Measurements from ENCODE around the gene LRRC8E. TPM values are rescaled to one million over a fixed set of nuclear protein-coding genes. Genes with fewer than 3 reads are reported as not detected.

LRRC8E gene
- total RNA-seq, 5 donors from 2014 or later (not counting 1 experiment from before 2014, with no cell fraction given), result 0.06 TPM; not detected in 4

DNA sequence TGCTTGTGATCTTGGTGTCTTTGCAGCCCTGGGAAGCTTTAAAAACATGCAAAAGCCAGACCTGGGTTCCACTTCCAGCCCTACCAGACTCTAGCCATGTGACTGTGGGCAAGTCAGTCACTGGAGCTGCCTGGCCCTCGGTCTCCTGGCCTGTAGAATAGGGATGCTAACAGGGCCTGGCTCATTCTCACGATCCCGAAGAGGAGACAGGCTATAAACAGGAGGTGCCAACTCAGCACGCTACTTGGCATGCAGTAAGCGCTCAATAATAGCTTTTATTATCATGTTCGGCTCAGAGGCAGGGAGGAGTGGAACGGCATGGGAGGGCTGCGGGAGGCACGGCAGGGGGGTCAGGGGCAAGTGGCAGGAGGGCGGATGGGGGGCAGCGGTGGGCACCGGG, 35.9 kb downstream of the LRRC8E start:
- CTCF ChIA-PET, result interaction anchor here in 1 of 2 donors (0.6 to 0.7 kb wide), 3 partner anchors 15 to 727 kb away, joined by 3 to 8 read pairs (median 7); no protein-coding TSS in a partner anchor

DNA sequence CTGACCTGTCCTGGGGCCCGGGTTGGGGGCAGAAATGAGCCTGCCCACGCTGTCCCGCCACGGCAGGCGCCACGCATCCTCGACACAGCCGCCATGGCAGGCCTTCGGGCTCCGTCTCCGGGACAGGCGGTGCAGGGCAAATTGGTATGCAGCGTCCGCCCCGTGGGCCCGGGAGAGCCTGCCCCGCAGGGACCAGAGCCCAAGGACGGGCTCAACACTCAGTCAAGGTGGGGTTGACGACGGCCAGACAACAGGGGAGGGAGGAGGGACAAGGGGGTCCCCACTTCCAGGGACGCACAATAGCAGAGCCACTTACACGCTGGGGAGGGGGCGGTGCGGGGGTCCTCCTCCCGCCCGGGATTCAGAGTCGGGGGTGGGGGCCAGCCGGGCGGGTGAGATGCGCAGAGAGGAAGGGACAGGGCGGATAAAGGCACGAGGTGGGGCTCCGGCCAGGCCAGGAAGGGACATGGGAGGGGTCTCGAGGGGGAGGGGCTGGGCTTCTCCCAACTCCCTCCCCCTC, 36.4 kb downstream of the LRRC8E start:
- no peak for DNase-seq
- POLR2A ChIA-PET, result interaction anchor here in 1 of 2 donors (0.6 kb wide), 1 partner anchor 16 kb away, joined by 12 read pairs; no protein-coding TSS in a partner anchor

More for the DNA sequence above, 35.9 kb downstream of the LRRC8E start:
- Mint-ChIP-seq H3K27ac (no peak overlapping the region), H3K27me3 (peaks cover 4 to 6% of the 10 kb centered on the region in 2 donors), H3K36me3 (no peaks in the 10 kb centered on the region), H3K4me1 (peaks cover 23 to 43% (median 27%) of the 10 kb centered on the region in 3 donors), H3K4me3 (peak overlapping the region; percentile 34 to 74 (median 36)), H3K9me3 (no peaks in the 10 kb centered on the region)
- Histone ChIP-seq H3K36me3 (ENCODE audit: control insufficient read depth in 2 of 2, extremely low read depth in 1 of 2, insufficient read depth in 1 of 2, low read length in 1 of 2) (peaks cover 6 to 13% of the 10 kb centered on the region in 2 donors), H3K4me3 (ENCODE audit: control insufficient read depth in 1 of 2, extremely low read depth in 1 of 2, low read length in 1 of 2) (no peak overlapping the region), H3K27ac (ENCODE audit: low read length) (no peak overlapping the region), H3K9me3 (no peaks in the 10 kb centered on the region), H3K27me3 (replicated peaks in 1 of 2; ENCODE audit: control insufficient read depth in 2 of 2, extremely low read depth in 1 of 2, insufficient read depth in 2 of 2, low read length in 1 of 2) (peaks cover 0 to 6% of the 10 kb centered on the region in 2 experiments), H3K4me1 (ENCODE audit: control insufficient read depth in 1 of 2, extremely low read depth in 1 of 2, insufficient read depth in 2 of 2, low read length in 2 of 2) (peaks cover 10 to 43% of the 10 kb centered on the region in 2 experiments)
- POLR2A ChIA-PET, result interaction anchor here in 1 of 2 donors (0.6 kb wide), 1 partner anchor 17 kb away, joined by 12 read pairs; no protein-coding TSS in a partner anchor
- ATAC-seq (replicated peaks in 1 of 4), result no peak
- 89% methylated on average over 12 of the region's 12 CpGs for WGBS (ENCODE audit: insufficient coverage)
- DNase-seq, result no peak

DNA sequence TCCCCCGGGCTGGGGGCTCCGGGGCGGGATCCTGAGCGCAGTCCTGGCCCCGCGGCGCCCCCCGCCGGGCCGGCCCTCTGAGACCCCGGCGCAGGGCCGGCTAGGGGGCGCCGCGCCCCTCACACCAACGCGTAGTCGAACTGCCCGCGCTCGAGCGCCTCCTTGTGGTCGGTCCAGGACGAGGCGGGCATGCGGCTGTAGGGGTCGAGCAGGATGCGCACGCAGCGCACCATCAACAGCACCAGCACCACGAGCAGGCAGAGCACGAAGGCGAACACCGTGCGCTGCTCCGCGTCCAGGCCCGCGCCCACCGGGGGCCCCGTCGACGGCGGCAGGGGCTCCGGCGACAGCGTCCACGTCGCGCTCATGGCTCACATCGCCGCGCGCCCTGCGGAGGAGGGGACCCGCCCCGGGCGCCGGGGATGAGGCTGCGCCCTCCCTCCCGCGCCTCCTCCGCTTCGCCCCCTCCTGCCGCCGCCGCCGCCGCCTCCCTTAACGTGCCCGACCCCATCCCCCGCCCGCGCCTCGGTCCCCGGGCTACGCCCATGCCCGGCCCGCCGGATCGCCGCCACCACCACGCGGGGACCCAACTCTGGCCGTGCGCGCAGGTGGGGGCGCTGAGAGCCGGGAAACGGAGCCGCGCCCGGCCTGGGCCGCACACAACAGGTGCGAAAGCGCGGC, 37.0 kb downstream of the LRRC8E start:
- Histone ChIP-seq H3K27ac (ENCODE audit: low read length) (no peak overlapping the region), H3K27me3 (replicated peaks in 1 of 2; ENCODE audit: control insufficient read depth in 2 of 2, extremely low read depth in 1 of 2, insufficient read depth in 2 of 2, low read length in 1 of 2) (no peaks in the 10 kb centered on the region), H3K36me3 (ENCODE audit: control insufficient read depth in 2 of 2, extremely low read depth in 1 of 2, insufficient read depth in 1 of 2, low read length in 1 of 2) (peaks cover 6 to 13% of the 10 kb centered on the region in 2 donors), H3K9me3 (no peaks in the 10 kb centered on the region), H3K4me1 (ENCODE audit: control insufficient read depth in 1 of 2, extremely low read depth in 1 of 2, insufficient read depth in 2 of 2, low read length in 2 of 2) (peaks cover 9 to 40% of the 10 kb centered on the region in 2 experiments), H3K4me3 (ENCODE audit: control insufficient read depth in 1 of 2, extremely low read depth in 1 of 2, low read length in 1 of 2) (peak overlapping the region in 1 of 2 donors; percentile 51)
- CTCF ChIA-PET, result no interaction called here
- Mint-ChIP-seq H3K4me1 (peaks cover 14 to 39% (median 22%) of the 10 kb centered on the region in 3 donors), H3K4me3 (peak overlapping the region; percentile 74 to 85 (median 78)), H3K9me3 (no peaks in the 10 kb centered on the region), H3K27ac (peak overlapping the region in 1 of 2 donors; percentile 66), H3K36me3 (no peaks in the 10 kb centered on the region), H3K27me3 (no peaks in the 10 kb centered on the region)
- POLR2A ChIA-PET, result no interaction called here
- under 1% methylated on average over 93 of the region's 98 CpGs for WGBS (ENCODE audit: insufficient coverage)
- peak; percentile 49 to 88 (median 72) for DNase-seq
- ATAC-seq (replicated peaks in 1 of 4), result peak in 3 of 4 experiments; percentile 15 to 26 (median 20)

More for the DNA sequence above, 36.4 kb downstream of the LRRC8E start:
- peaks cover 11 to 43% of the 10 kb centered on the region in 2 experiments for H3K4me1 ChIP-seq (ENCODE audit: control insufficient read depth in 1 of 2, extremely low read depth in 1 of 2, insufficient read depth in 2 of 2, low read length in 2 of 2)
- no peak overlapping the region for H3K4me3 ChIP-seq (ENCODE audit: control insufficient read depth in 1 of 2, extremely low read depth in 1 of 2, low read length in 1 of 2)
- H3K36me3 ChIP-seq (ENCODE audit: control insufficient read depth in 2 of 2, extremely low read depth in 1 of 2, insufficient read depth in 1 of 2, low read length in 1 of 2), result peaks cover 6 to 13% of the 10 kb centered on the region in 2 donors
- Mint-ChIP-seq H3K36me3 (no peaks in the 10 kb centered on the region), H3K4me1 (peaks cover 20 to 41% (median 26%) of the 10 kb centered on the region in 3 donors), H3K27me3 (peaks cover 2 to 4% of the 10 kb centered on the region in 2 donors), H3K4me3 (peak overlapping the region in 1 of 3 donors; percentile 74), H3K9me3 (no peaks in the 10 kb centered on the region), H3K27ac (no peak overlapping the region)
- 81% methylated on average over 18 of the region's 34 CpGs for WGBS (ENCODE audit: insufficient coverage)
- no peak for ATAC-seq (replicated peaks in 1 of 4)
- peaks cover 0 to 2% of the 10 kb centered on the region in 2 experiments for H3K27me3 ChIP-seq (replicated peaks in 1 of 2; ENCODE audit: control insufficient read depth in 2 of 2, extremely low read depth in 1 of 2, insufficient read depth in 2 of 2, low read length in 1 of 2)
- CTCF ChIA-PET, result interaction anchor here in 1 of 2 donors (0.6 to 0.7 kb wide), 2 partner anchors 15 to 103 kb away, joined by 3 to 7 read pairs; no protein-coding TSS in a partner anchor
- no peak overlapping the region for H3K27ac ChIP-seq (ENCODE audit: low read length)
- no peaks in the 10 kb centered on the region for H3K9me3 ChIP-seq

DNA sequence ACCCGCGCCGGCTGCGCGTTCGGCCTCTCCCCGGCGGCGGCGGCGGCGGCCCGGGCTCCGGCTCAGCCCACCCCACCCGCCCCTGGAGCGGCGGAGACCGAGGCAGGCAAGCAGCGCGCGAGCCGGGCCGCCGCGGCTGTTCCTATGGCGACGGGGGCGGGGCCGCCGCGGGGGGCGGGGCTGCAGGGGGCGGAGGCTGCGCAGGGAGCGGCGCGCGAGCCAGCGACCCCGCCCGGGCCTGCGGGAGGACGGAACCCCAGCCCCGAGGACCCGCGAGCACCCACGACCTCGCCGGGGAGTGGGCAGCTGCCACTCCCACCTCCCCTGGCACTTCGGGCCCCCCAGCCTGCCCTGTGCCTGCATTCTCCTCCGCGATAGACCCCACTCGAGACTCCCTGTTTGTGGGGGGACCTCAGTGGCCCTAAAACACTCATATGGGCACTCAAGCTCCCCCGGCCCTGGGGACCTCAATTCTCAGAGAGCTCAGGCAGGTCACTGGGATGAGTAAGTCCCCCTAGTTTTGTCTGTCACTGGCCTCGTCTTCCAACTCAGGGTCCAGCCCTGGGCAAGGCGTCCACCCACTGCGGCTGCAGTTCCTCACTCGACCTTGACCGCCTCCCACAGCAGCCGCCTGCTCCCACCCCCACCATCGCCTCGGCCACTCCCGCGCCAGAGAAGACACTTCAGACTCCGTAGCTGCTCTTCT, 37.9 kb downstream of the LRRC8E start, which contains the start of gene CTXN1:
Gene CTXN1 (minus strand): TSS at position 115 of the 706 bp plus-strand sequence. CDS start 597 bp downstream, outside the sequence.
- Mint-ChIP-seq H3K4me3 (peak within 1 kb of the TSS; percentile 74 to 85 (median 78)), H3K27me3 (no peaks in the 10 kb centered on the region), H3K9me3 (no peaks in the 10 kb centered on the region), H3K36me3 (no peaks in the 10 kb centered on the region), H3K4me1 (peaks cover 7 to 35% (median 20%) of the 10 kb centered on the region in 3 donors), H3K27ac (peak within 1 kb of the TSS in 1 of 2 donors; percentile 66)
- CTCF ChIA-PET, result interaction anchor here in 1 of 2 donors (0.6 kb wide), 1 partner anchor 55 kb away, joined by 3 read pairs; no protein-coding TSS in a partner anchor
- Histone ChIP-seq H3K4me1 (ENCODE audit: control insufficient read depth in 1 of 2, extremely low read depth in 1 of 2, insufficient read depth in 2 of 2, low read length in 2 of 2) (peaks cover 5 to 36% of the 10 kb centered on the region in 2 experiments), H3K27me3 (replicated peaks in 1 of 2; ENCODE audit: control insufficient read depth in 2 of 2, extremely low read depth in 1 of 2, insufficient read depth in 2 of 2, low read length in 1 of 2) (no peaks in the 10 kb centered on the region), H3K27ac (ENCODE audit: low read length) (no peak within 1 kb of the TSS), H3K36me3 (ENCODE audit: control insufficient read depth in 2 of 2, extremely low read depth in 1 of 2, insufficient read depth in 1 of 2, low read length in 1 of 2) (peaks cover 10 to 20% of the 10 kb centered on the region in 2 donors), H3K9me3 (no peaks in the 10 kb centered on the region), H3K4me3 (ENCODE audit: control insufficient read depth in 1 of 2, extremely low read depth in 1 of 2, low read length in 1 of 2) (peak within 1 kb of the TSS; percentile 12 to 51)
- DNase-seq, result peak; percentile 48 to 83 (median 70)
- peak; percentile 65 to 70 (median 68) for ATAC-seq (replicated peaks in 1 of 4)
- 13% methylated on average over 58 of the region's 65 CpGs for WGBS (ENCODE audit: insufficient coverage)
- POLR2A ChIA-PET, result no interaction called here

DNA sequence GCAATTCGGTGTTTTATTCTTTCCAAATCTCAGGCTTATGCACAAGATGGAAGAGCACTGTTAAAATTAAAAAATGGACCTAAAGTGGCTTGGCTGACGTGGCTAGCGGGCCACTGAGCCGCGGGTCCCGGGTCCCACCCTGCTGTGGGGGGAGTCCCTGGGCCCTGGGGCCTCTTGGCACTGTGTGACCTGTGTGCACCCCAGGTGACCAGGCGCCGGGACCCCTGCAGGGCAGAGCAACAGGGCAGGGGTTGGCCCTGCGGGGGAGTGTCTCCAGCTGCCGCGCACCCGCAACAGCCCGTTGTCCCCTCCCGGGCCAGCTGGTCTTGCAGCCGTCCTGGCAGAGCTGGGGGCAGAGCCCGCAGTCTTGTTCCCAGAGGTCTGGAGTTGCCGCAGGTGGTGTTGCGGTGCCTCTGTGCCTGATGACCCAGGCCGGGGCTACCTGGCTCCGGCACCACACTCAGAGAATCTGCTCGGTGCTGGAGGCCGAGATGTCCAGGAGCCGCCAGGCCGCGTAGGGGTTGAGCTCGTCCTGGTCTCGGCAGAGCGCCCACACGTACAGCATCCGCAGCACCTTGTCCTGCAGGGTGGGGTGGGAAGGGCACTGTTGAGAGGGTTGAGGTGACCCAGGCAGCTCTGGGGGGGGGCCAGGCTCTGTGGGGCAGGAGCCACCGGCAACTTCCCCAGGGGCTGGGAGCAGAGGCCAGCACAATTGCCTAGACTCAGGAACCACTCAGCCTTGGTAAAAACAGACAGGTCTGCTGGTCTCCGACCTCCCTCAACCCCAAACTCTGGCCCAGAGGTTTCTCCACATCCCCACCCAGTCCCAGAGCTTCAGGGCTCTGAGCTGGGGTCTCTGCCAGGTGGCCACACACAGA, 38.7 kb downstream of the LRRC8E start:
- DNase-seq (no peak), ATAC-seq (replicated peaks in 1 of 4) (no peak)
- Histone ChIP-seq H3K36me3 (ENCODE audit: control insufficient read depth in 2 of 2, extremely low read depth in 1 of 2, insufficient read depth in 1 of 2, low read length in 1 of 2) (peaks cover 6 to 24% of the 10 kb centered on the region in 2 donors), H3K9me3 (no peaks in the 10 kb centered on the region), H3K4me3 (ENCODE audit: control insufficient read depth in 1 of 2, extremely low read depth in 1 of 2, low read length in 1 of 2) (no peak overlapping the region), H3K27me3 (replicated peaks in 1 of 2; ENCODE audit: control insufficient read depth in 2 of 2, extremely low read depth in 1 of 2, insufficient read depth in 2 of 2, low read length in 1 of 2) (no peaks in the 10 kb centered on the region), H3K27ac (ENCODE audit: low read length) (no peak overlapping the region), H3K4me1 (ENCODE audit: control insufficient read depth in 1 of 2, extremely low read depth in 1 of 2, insufficient read depth in 2 of 2, low read length in 2 of 2) (peaks cover 2 to 28% of the 10 kb centered on the region in 2 experiments)
- H3K27me3 Mint-ChIP-seq, result no peaks in the 10 kb centered on the region
- CTCF ChIA-PET, result interaction anchor here in 1 of 2 donors (0.6 kb wide), 1 partner anchor 54 kb away, joined by 3 read pairs; no protein-coding TSS in a partner anchor
- H3K27ac Mint-ChIP-seq, result no peak overlapping the region
- H3K4me3 Mint-ChIP-seq, result peak overlapping the region; percentile 57 to 66 (median 64)
- POLR2A ChIA-PET, result no interaction called here
- WGBS (ENCODE audit: insufficient coverage), result 93% methylated on average over 25 of the region's 32 CpGs
- no peaks in the 10 kb centered on the region for H3K36me3 Mint-ChIP-seq
- peaks cover 4 to 27% (median 14%) of the 10 kb centered on the region in 3 donors for H3K4me1 Mint-ChIP-seq
- H3K9me3 Mint-ChIP-seq, result no peaks in the 10 kb centered on the region

All from T-cell (primary cell).